ENCODE measurements around the gene RNF223.

RNF223 gene

DNA sequence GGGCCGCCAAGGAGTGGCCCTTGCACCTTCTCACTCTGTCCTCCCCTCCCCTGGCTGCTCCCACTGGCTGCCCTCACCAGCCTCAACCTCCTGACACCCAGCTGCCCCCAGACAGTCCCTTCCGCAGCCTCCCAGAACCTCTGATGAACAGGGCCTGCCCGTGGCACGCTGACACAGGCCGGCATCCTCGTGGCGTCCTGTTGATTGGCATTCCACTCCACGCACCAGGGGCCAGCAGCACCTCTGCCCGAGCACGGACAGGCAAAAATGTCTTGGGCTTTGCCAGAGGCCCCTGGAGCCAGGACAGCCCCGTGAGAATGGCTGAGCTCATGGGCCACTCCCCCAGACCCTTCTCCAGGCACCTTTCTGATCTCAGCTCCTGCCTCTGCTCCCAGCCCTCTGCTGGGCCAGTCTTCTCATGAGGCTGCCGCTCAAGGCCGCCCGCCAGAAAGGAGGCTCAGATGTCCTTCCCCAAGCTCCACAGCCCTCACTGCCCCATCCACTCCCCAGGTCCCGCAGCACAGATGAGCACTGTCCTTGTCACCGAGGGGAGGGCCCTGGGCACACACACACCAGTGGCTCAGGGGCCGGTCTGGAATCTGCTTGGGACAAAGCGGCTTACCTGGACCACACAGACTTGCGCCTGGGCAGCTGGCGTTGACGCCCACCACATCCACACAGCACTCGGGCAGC, 15.8 kb upstream of the RNF223 start:
- TF ChIP-seq, protein P1, sequence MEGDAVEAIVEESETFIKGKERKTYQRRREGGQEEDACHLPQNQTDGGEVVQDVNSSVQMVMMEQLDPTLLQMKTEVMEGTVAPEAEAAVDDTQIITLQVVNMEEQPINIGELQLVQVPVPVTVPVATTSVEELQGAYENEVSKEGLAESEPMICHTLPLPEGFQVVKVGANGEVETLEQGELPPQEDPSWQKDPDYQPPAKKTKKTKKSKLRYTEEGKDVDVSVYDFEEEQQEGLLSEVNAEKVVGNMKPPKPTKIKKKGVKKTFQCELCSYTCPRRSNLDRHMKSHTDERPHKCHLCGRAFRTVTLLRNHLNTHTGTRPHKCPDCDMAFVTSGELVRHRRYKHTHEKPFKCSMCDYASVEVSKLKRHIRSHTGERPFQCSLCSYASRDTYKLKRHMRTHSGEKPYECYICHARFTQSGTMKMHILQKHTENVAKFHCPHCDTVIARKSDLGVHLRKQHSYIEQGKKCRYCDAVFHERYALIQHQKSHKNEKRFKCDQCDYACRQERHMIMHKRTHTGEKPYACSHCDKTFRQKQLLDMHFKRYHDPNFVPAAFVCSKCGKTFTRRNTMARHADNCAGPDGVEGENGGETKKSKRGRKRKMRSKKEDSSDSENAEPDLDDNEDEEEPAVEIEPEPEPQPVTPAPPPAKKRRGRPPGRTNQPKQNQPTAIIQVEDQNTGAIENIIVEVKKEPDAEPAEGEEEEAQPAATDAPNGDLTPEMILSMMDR (IDR thresholded peaks at IDR 0.05; ENCODE audit: low read depth, low read length, missing control alignments) = no peak
- no peak for DNase-seq (ENCODE audit: low read depth)
- in situ Hi-C loops (cut with HindIII; ENCODE audit: low sequenced_read_pairs) = no loop called here
- no peak overlapping the region for H3K4me3 ChIP-seq (ENCODE audit: low read depth, low read length)

DNA sequence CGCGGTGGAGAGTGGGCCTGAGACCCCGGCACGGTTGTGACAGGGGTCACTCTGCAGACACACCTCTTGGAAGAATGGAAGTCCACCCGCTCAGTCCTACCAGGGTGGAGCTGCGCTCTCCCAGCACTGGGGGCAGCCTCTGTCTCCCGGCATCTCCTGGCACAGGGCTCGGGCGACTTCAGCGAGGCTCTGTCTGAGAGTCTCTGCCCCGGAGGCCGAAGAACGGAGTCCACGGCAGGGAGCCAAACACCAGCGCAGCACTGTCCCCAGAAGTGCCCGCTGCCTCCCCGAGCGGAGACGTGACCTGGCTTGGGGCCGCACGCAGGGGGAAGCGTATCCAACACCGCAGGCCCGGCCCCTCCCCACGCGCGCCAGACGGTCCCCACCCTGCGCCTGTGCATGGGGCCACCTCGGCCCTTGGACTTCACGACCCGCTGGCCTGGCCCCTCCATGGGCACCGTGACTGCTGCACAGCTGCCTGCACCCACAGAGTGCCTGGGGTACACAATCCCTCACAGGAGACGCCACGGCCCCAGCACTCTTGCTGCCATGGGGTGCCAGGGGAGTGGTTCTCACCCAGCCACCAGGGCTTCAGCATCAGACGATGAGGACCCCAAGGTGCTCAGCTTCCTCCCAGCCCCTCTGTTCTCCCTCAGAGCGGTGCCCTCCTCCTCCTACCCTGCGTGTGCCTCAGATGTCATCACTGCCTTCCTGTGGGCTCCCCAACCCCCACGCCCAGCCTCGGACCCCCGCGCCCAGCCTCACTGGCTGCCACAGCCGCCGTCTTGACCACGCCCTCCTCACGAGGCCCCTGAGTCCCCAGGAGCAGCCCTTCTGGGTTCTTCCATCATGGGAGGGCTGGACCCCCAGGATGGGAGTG, 14.9 kb upstream of the RNF223 start:
- TF ChIP-seq, protein P1 (IDR thresholded peaks at IDR 0.05; ENCODE audit: low read depth, low read length, missing control alignments) = no peak
- no peak overlapping the region for H3K4me3 ChIP-seq (ENCODE audit: low read depth, low read length)
- in situ Hi-C loops (cut with HindIII; ENCODE audit: low sequenced_read_pairs) = no loop called here
- DNase-seq (ENCODE audit: low read depth) = no peak

DNA sequence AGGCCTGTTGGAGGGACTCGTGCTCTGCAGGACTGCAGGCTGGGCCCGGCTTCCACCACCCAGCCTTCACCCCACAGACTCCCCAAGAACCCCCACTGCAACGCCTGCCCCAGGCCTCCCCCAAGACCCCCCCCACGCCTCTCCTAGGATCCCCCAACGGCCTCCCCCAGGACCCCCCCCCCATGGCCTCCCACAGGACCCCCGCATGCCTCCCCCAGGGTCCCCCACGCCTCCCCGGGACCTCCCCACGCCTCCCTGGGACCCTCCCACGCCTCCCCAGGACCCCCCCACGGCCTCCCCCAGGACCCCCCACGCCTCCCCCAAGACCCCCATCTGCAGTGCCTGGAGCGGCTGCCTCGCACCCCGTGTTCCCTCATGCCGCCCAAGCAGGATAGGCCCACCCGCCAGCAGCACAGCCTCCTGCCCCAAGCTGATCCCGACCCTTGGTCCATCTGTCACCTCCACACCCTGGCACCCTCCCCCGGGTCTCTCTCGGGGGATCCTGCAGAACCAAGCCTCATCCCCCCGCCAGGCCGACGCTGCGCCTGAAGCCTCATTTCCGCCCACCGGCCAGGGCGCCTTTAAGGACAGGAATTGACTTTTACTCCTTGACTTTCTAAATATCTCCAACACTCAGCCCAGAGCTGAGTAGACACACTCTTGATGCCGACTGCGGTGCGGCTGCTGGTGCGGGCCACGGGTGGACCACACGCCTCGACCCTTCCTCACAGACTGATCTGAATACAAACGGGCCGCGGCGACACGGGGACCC, 14.1 kb upstream of the RNF223 start:
- DNase-seq (ENCODE audit: low read depth) = no peak
- TF ChIP-seq, protein P1 (IDR thresholded peaks at IDR 0.05; ENCODE audit: low read depth, low read length, missing control alignments) = no peak
- in situ Hi-C loops (cut with HindIII; ENCODE audit: low sequenced_read_pairs) = no loop called here
- H3K4me3 ChIP-seq (ENCODE audit: low read depth, low read length) = no peak overlapping the region

DNA sequence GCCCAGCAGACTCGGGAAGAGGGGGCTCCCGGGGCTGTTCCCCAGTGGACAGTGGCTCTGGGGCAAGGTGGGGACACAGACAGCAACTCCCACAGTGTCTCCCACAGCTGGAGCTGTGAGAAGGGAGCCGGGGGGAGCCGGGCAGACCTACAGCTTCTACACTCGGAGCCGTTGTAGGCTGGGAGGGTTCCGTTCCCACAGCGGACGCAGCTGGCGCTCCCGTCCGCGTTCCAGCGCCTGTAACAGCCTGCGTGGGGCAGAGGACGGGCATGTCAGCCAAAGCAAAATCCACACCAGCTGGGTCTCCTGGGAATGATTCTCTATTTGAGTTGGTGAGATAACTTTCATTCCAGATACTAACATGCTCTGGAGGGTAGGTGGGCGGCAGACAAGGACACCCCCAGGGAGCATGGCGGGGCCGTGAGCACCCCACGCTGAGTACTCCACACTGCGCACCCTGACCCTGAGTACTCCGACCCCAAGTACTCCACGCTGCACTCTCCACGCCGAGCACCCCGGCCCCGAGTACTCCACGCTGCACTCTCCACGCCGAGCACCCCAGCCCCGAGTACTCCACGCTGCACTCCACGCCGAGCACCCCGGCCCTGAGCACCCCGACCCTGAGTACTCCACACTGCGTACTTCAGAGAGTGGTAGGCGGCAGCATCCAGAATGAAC, 13.4 kb upstream of the RNF223 start:
- H3K4me3 ChIP-seq (ENCODE audit: low read depth, low read length) = no peak overlapping the region
- TF ChIP-seq, protein P1 (IDR thresholded peaks at IDR 0.05; ENCODE audit: low read depth, low read length, missing control alignments) = no peak
- in situ Hi-C loops (cut with HindIII; ENCODE audit: low sequenced_read_pairs) = no loop called here
- no peak for DNase-seq (ENCODE audit: low read depth)

DNA sequence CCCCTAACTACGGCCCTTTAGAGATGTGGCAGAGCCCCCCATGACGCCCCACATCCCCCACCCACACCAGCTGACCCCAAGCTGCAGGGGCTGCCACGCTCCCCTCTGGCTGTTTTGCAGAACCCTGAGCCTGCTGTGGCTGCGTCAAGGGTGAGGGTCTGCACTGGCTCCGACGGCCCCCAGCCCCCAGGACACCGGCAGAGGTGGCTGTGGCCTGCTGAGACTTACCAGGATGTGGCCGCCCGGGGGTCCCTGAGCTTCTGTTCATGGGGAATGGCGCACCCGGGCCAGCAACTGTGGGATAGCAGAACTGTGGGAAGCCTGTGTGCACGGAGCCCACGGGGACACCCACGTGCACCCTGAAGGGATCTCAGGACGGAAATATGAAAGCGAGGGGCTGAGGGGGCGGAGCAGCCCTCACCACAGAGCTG, 12.8 kb upstream of the RNF223 start:
- in situ Hi-C loops (cut with HindIII; ENCODE audit: low sequenced_read_pairs) = no loop called here
- TF ChIP-seq, protein P1 (IDR thresholded peaks at IDR 0.05; ENCODE audit: low read depth, low read length, missing control alignments) = no peak
- H3K4me3 ChIP-seq (ENCODE audit: low read depth, low read length) = no peak overlapping the region
- DNase-seq (ENCODE audit: low read depth) = no peak

Data from astrocyte of the cerebellum (primary cell).